ENCODE data around the gene DUS2. TPM values are rescaled to one million over a fixed set of nuclear protein-coding genes. Genes with fewer than 3 reads are reported as not detected.

DUS2 gene
- total RNA-seq, 1 experiment from 2014 or later: 33.6 TPM

DNA sequence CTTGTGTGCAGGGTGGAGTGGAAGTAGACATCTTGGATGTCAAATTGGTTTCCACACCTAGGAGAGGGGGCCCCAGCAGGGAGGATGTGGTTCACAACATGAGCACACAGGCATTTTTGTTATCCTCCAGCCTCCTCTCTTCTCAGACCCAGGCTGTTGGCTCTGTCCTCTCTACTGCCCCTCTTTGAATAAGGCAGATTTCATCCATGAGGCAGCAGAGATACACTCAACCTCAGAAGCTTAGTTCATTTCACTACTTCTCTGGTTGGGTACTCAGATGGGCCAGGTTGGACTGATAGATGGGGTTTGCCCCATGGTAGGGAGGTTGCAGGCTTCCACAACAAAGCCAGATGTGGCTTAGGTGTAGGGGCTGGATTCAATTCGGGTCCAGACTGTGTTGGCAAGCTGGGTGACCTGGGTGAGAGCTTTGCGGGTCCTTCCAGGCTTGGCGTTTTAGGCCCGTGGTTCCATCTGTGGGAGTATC is 39.9 kb downstream of the DUS2 start:
- TF ChIP-seq, protein P1, sequence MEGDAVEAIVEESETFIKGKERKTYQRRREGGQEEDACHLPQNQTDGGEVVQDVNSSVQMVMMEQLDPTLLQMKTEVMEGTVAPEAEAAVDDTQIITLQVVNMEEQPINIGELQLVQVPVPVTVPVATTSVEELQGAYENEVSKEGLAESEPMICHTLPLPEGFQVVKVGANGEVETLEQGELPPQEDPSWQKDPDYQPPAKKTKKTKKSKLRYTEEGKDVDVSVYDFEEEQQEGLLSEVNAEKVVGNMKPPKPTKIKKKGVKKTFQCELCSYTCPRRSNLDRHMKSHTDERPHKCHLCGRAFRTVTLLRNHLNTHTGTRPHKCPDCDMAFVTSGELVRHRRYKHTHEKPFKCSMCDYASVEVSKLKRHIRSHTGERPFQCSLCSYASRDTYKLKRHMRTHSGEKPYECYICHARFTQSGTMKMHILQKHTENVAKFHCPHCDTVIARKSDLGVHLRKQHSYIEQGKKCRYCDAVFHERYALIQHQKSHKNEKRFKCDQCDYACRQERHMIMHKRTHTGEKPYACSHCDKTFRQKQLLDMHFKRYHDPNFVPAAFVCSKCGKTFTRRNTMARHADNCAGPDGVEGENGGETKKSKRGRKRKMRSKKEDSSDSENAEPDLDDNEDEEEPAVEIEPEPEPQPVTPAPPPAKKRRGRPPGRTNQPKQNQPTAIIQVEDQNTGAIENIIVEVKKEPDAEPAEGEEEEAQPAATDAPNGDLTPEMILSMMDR (IDR thresholded peaks at IDR 0.05; ENCODE audit: insufficient read depth in 1 of 2, low read depth in 1 of 2, low read length in 1 of 2, severe bottlenecking in 1 of 2, unreplicated experiment in 1 of 2): no peak
- Mint-ChIP-seq H3K27ac (ENCODE audit: unreplicated experiment) (no peak overlapping the region), H3K9me3 (ENCODE audit: unreplicated experiment) (no peaks in the 10 kb centered on the region), H3K4me3 (ENCODE audit: unreplicated experiment) (no peak overlapping the region), H3K27me3 (ENCODE audit: insufficient read depth, unreplicated experiment) (no peaks in the 10 kb centered on the region), H3K36me3 (ENCODE audit: insufficient read depth, unreplicated experiment) (peaks cover 43% of the 10 kb centered on the region), H3K4me1 (ENCODE audit: low read depth, unreplicated experiment) (peaks cover 25% of the 10 kb centered on the region)
- peaks cover 22% of the 10 kb centered on the region for H3K4me1 ChIP-seq
- POLR2A ChIA-PET: no interaction called here
- H3K9me3 ChIP-seq: no peaks in the 10 kb centered on the region
- H3K36me3 ChIP-seq (ENCODE audit: control insufficient read depth, insufficient read depth, low read length): no peaks in the 10 kb centered on the region; the same call in 1 of the 2 replicates
- CTCF ChIA-PET: interaction anchor here (0.6 to 1.5 kb wide), 2 partner anchors 22 to 170 kb away, joined by 3 to 5 read pairs; no protein-coding TSS in a partner anchor
- no peak overlapping the region for H3K4me3 ChIP-seq (ENCODE audit: low read depth, low read length)
- H3K27me3 ChIP-seq (replicated peaks; ENCODE audit: control insufficient read depth, insufficient read depth, low read length): no peaks in the 10 kb centered on the region
- BruUV-seq (replicated peaks): no TSS peak
- DNase-seq: no peak
- intact Hi-C loops (cut with micrococcal nuclease; ENCODE audit: unreplicated experiment): no loop called here

DNA sequence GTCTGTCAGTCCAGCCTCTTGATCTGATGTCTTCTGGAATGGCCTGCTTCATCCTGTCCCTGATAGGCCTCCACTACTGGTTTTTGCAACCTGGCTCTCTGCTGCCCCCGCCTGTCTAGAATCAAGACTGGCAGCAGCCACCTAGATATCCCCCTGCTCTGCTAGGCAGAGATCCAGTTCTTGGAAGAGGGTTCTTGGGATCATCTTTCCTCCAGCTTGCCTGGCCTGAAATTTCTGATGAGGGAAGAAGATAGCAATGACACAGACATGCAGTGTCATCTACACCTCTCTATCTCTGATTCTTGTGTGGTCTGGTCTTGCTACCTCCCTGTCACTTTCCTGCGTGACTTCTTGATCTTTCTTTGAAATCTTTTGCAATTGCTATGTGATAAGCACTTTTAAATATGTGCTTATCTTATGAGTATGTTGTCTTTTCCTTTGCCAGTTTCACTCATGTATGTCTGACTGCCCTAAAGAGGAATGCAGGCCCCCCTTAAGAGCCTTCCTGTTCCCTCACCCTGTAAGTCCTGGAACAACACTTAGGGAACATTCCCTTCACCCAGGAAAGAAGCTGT is 41.8 kb downstream of the DUS2 start:
- peaks cover 22% of the 10 kb centered on the region for H3K4me1 ChIP-seq
- Mint-ChIP-seq H3K4me1 (ENCODE audit: low read depth, unreplicated experiment) (peaks cover 25% of the 10 kb centered on the region), H3K27me3 (ENCODE audit: insufficient read depth, unreplicated experiment) (no peaks in the 10 kb centered on the region), H3K36me3 (ENCODE audit: insufficient read depth, unreplicated experiment) (peaks cover 36% of the 10 kb centered on the region), H3K9me3 (ENCODE audit: unreplicated experiment) (no peaks in the 10 kb centered on the region), H3K4me3 (ENCODE audit: unreplicated experiment) (peak overlapping the region; percentile 21), H3K27ac (ENCODE audit: unreplicated experiment) (peak overlapping the region; percentile 49)
- CTCF ChIA-PET: interaction anchor here (0.6 to 3.0 kb wide), 10 partner anchors 9 to 263 kb away, joined by 3 to 26 read pairs (median 4); partner anchors contain the start of gene NFATC3
- no peaks in the 10 kb centered on the region; the same call in 1 of the 2 replicates for H3K36me3 ChIP-seq (ENCODE audit: control insufficient read depth, insufficient read depth, low read length)
- H3K27me3 ChIP-seq (replicated peaks; ENCODE audit: control insufficient read depth, insufficient read depth, low read length): no peaks in the 10 kb centered on the region
- intact Hi-C loops (cut with micrococcal nuclease; ENCODE audit: unreplicated experiment): loop anchor here (1.0 to 5.0 kb wide), 5 partner anchors 19 to 262 kb away; partner anchors contain the start of genes DDX28 and DUS2
- no TSS peak for BruUV-seq (replicated peaks)
- POLR2A ChIA-PET: interaction anchor here (0.6 to 1.8 kb wide), 6 partner anchors 20 to 267 kb away, joined by 3 to 24 read pairs (median 3); partner anchors contain the start of genes DDX28, DUS2 and NFATC3
- peak; percentile 90 to 91 for DNase-seq
- TF ChIP-seq, protein P1 (IDR thresholded peaks at IDR 0.05; ENCODE audit: insufficient read depth in 1 of 2, low read depth in 1 of 2, low read length in 1 of 2, severe bottlenecking in 1 of 2, unreplicated experiment in 1 of 2): peak; percentile 91 to 96
- no peak overlapping the region for H3K4me3 ChIP-seq (ENCODE audit: low read depth, low read length)
- no peaks in the 10 kb centered on the region for H3K9me3 ChIP-seq

DNA sequence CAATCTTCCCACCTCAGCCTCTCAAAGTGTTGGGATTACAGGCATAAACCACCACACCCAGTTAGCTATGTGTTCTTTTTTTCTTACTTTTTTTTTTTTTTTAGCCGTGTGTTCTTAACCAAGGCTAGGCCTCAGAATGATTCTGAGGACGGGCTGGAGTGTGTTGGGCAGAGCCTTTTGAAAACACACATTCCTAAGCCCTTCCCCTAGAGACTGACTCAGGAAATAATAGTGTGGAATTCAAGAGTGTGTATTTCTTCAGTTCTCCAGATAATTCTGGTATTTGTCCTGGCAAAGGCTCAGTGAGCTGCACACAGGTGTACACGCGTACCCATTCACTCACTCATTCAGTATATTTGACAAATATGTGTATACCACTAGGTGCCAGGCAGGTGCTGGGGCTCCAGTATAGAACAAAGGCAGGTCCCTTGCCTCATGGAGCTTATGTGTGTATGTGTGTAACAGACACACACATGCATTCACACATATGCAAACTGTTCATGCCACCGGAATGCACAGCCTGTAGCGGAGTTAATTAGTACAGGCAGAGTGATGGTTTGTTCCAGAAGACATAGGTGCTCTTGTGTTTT is 42.7 kb downstream of the DUS2 start:
- peaks cover 25% of the 10 kb centered on the region for H3K4me1 Mint-ChIP-seq (ENCODE audit: low read depth, unreplicated experiment)
- Histone ChIP-seq H3K27me3 (replicated peaks; ENCODE audit: control insufficient read depth, insufficient read depth, low read length) (no peaks in the 10 kb centered on the region), H3K4me3 (ENCODE audit: low read depth, low read length) (no peak overlapping the region), H3K4me1 (peaks cover 22% of the 10 kb centered on the region), H3K9me3 (no peaks in the 10 kb centered on the region), H3K36me3 (ENCODE audit: control insufficient read depth, insufficient read depth, low read length) (peaks cover 4% of the 10 kb centered on the region)
- BruUV-seq (replicated peaks): no TSS peak
- H3K27ac Mint-ChIP-seq (ENCODE audit: unreplicated experiment): peak overlapping the region; percentile 49
- ChIA-PET POLR2A (interaction anchor here (0.6 to 1.8 kb wide), 6 partner anchors 19 to 266 kb away, joined by 3 to 24 read pairs (median 3); partner anchors contain the start of genes DDX28, DUS2 and NFATC3), CTCF (interaction anchor here (0.5 to 3.0 kb wide), 9 partner anchors 19 to 262 kb away, joined by 3 to 26 read pairs (median 4); partner anchors contain the start of gene NFATC3)
- H3K4me3 Mint-ChIP-seq (ENCODE audit: unreplicated experiment): no peak overlapping the region
- TF ChIP-seq, protein P1 (IDR thresholded peaks at IDR 0.05; ENCODE audit: insufficient read depth in 1 of 2, low read depth in 1 of 2, low read length in 1 of 2, severe bottlenecking in 1 of 2, unreplicated experiment in 1 of 2): no peak
- DNase-seq: peak in 1 of 2 experiments; percentile 28
- peaks cover 33% of the 10 kb centered on the region for H3K36me3 Mint-ChIP-seq (ENCODE audit: insufficient read depth, unreplicated experiment)
- intact Hi-C loops (cut with micrococcal nuclease; ENCODE audit: unreplicated experiment): loop anchor here (1.0 to 5.0 kb wide), 3 partner anchors 18 to 261 kb away; no protein-coding TSS in a partner anchor
- no peaks in the 10 kb centered on the region for H3K9me3 Mint-ChIP-seq (ENCODE audit: unreplicated experiment)
- no peaks in the 10 kb centered on the region for H3K27me3 Mint-ChIP-seq (ENCODE audit: insufficient read depth, unreplicated experiment)

Measured in Caco-2 (cell line).